ENCODE data around the gene MS4A8.

DNA sequence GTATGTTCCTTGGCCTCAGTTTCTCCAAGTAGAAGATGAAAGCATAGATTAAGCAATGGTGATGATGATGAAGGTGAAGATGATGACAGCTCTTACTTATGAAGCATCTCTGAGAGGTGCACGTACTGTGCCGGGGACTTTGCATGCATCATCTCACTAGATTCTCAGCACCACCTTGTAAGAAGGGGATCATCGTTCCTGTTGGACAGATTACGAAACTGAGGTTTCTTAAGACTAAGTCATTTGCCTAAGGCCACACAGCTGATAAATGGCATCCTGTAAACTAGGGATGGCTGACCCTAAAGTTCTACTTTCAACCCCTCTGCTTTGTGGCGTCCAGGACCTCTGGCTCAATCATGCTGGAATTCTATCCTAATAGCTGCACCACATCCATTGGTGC is 65.9 kb downstream of the MS4A8 start:
- TF ChIP-seq, protein P1, sequence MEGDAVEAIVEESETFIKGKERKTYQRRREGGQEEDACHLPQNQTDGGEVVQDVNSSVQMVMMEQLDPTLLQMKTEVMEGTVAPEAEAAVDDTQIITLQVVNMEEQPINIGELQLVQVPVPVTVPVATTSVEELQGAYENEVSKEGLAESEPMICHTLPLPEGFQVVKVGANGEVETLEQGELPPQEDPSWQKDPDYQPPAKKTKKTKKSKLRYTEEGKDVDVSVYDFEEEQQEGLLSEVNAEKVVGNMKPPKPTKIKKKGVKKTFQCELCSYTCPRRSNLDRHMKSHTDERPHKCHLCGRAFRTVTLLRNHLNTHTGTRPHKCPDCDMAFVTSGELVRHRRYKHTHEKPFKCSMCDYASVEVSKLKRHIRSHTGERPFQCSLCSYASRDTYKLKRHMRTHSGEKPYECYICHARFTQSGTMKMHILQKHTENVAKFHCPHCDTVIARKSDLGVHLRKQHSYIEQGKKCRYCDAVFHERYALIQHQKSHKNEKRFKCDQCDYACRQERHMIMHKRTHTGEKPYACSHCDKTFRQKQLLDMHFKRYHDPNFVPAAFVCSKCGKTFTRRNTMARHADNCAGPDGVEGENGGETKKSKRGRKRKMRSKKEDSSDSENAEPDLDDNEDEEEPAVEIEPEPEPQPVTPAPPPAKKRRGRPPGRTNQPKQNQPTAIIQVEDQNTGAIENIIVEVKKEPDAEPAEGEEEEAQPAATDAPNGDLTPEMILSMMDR (IDR thresholded peaks at IDR 0.05), result no peak
- TF ChIP-seq POLR2A (IDR thresholded peaks at IDR 0.05), result no peak
